H7 (cell line): ENCODE measurements around the gene ARIH2. TPM values are rescaled to one million over a fixed set of nuclear protein-coding genes. Genes with fewer than 3 reads are reported as not detected.

Experiments
- DNase-seq: peaks from one replicate; pipeline ENCODE4 v3.0.0; 2012
- H3K27me3 ChIP-seq: 2 replicates; pipeline ENCODE4 v1.6.0; 2011; ENCODE audit warnings: mild to moderate bottlenecking, low read length; ENCODE audit not compliant: control insufficient read depth, insufficient read depth
- H3K36me3 ChIP-seq: replicated peaks from 2 replicates; pipeline ENCODE4 v1.5.1; 2011; ENCODE audit warnings: low read length; ENCODE audit not compliant: control insufficient read depth, insufficient read depth
- H3K4me3 ChIP-seq: 2 replicates; pipeline ENCODE4 v1.5.1; 2011; ENCODE audit warnings: low read depth, mild to moderate bottlenecking, control low read depth, low read length, moderate library complexity; ENCODE audit not compliant: insufficient read depth
- total RNA-seq: library from RNA; depleted of rRNA; stranded (reverse); fragments of >200 nt; shearing (Covaris generic); gene quantifications from 2 replicates; pipeline ENCODE4 v1.2.3, GENCODE V29; 2014; rRNA removed

ARIH2 gene
- total RNA-seq, 1 experiment from 2014 or later: 120 TPM

DNA sequence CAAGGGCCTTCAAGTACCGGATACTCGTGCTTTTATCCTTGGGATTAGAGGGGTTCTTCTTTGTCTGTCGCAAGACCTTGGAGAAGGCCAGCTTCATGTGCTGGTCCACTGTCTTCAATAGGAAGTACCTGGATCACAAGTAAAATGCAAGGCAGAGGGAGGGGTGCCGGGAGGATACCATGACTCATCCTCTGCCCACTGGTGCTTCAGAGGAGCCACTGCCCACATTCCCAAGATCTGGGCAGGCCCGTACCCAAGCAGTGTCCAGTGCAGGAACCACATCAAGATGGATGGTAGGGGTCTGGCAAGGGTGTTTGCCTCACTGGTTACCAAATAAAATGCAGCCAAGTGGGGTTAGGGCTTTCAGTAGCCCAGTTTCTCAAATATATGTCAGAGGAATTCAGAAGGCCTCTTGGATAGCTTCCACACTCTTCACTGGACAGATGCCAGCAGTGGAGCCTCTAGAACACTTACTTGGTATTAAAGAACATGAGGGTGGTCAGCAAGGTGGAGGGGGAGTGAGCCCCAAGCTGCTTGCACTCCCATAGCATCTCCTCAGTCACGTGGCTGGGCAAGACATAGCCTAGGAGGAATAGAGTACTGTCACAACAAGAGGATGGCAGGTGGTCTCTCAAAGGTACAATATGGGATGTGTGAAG, 114.1 kb downstream of the ARIH2 start:
- no peak for DNase-seq
- Histone ChIP-seq H3K4me3 (no peak overlapping the region), H3K36me3 (peaks cover 33% of the 10 kb centered on the region), H3K27me3 (no peaks in the 10 kb centered on the region)

DNA sequence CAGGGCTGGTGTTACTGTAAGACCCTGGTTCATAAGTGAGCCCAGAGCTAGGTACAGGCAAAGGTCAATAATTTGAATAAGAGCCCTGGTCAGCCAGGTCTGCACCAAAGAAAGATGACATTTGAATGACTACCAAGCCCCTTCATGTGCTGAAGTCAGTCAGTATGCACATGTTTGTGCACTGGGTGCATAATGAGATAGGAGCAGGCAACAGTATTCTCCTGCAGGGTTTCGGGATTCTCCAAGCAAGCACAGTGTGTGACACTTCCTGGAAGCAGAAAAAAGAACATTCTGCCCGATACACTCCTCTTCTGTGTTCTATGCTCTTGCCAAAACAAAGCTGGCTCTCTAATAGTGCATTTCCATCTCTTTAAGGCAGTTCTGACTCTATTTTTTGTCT, 116.0 kb downstream of the ARIH2 start:
- H3K27me3 ChIP-seq: no peaks in the 10 kb centered on the region
- no peak overlapping the region for H3K4me3 ChIP-seq
- no peak for DNase-seq
- peaks cover 29% of the 10 kb centered on the region for H3K36me3 ChIP-seq

DNA sequence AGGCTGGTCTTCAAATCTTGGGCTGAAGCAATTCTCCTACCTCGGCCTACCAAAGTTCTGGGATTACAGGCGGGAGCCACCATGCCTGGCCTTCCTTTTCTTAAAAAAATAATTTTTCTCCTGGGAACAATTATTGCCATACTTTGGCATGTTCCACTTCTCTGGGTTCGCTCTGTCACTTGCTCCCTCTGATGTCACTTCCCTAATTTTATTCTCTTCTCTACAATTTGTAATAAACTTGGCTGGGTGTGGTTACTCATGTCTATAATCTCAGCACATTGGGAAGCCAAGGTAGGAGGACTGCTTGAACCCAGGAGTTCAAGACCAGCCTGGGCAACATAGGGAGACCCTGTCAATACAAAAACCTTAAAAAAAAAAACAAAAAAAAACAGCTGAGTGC, 116.6 kb downstream of the ARIH2 start:
- Histone ChIP-seq H3K4me3 (no peak overlapping the region), H3K27me3 (no peaks in the 10 kb centered on the region), H3K36me3 (peaks cover 29% of the 10 kb centered on the region)
- DNase-seq: no peak

Other genes with a start within 250 kb of the ARIH2 start
- gene NCKIPSD, start 232.9 kb upstream of the ARIH2 start, total RNA-seq: 43.8 and 48.8 TPM in 2 replicates
- gene IP6K2, start 201.6 kb upstream of the ARIH2 start, total RNA-seq: 93.8 and 107 TPM in 2 replicates
- gene PRKAR2A, start 71.0 kb upstream of the ARIH2 start, total RNA-seq: 29.3 and 40.8 TPM in 2 replicates
- gene SLC25A20, start 20.0 kb upstream of the ARIH2 start, total RNA-seq: 14.6 and 18.4 TPM in 2 replicates
- 17.6 and 22.4 TPM in 2 replicates for gene P4HTM, start 71.4 kb downstream of the ARIH2 start, total RNA-seq
- 141 and 151 TPM in 2 replicates for gene WDR6, start 88.5 kb downstream of the ARIH2 start, total RNA-seq
- 55.5 and 65.9 TPM in 2 replicates for gene DALRD3, start 99.7 kb downstream of the ARIH2 start, total RNA-seq
- 81.2 and 94.8 TPM in 2 replicates for gene NDUFAF3, start 103.3 kb downstream of the ARIH2 start, total RNA-seq
- 409 and 490 TPM in 2 replicates for gene IMPDH2, start 110.6 kb downstream of the ARIH2 start, total RNA-seq
- gene QRICH1, start 175.2 kb downstream of the ARIH2 start, total RNA-seq: 118 and 137 TPM in 2 replicates
- gene QARS1, start 185.9 kb downstream of the ARIH2 start, total RNA-seq: 308 and 312 TPM in 2 replicates
- gene USP19, start 202.0 kb downstream of the ARIH2 start, total RNA-seq: 64.4 and 73.0 TPM in 2 replicates
- 81.1 and 87.3 TPM in 2 replicates for gene LAMB2, start 214.2 kb downstream of the ARIH2 start, total RNA-seq
- gene CCDC71, start 247.5 kb downstream of the ARIH2 start, total RNA-seq: 37.1 and 46.4 TPM in 2 replicates